Retinal pigment epithelial cell (primary cell): ENCODE measurements around the gene ARGLU1.

ENCODE experiments used
- DNase-seq: peaks from one replicate; pipeline ENCODE4 v3.0.0-alpha.2; 2010; ENCODE audit warnings: low read depth
- H3K4me3 ChIP-seq: 2 replicates; pipeline ENCODE4 v1.5.1; 2011; ENCODE audit warnings: mild to moderate bottlenecking, low read length, control low read depth, moderate library complexity
- TF ChIP-seq, protein P1 (sequence below): conservative IDR thresholded peaks from 2 replicates; pipeline ENCODE4 v1.5.1; 2011; ENCODE audit warnings: low read depth, low read length, control low read depth, inconsistent platforms

ARGLU1 gene

DNA sequence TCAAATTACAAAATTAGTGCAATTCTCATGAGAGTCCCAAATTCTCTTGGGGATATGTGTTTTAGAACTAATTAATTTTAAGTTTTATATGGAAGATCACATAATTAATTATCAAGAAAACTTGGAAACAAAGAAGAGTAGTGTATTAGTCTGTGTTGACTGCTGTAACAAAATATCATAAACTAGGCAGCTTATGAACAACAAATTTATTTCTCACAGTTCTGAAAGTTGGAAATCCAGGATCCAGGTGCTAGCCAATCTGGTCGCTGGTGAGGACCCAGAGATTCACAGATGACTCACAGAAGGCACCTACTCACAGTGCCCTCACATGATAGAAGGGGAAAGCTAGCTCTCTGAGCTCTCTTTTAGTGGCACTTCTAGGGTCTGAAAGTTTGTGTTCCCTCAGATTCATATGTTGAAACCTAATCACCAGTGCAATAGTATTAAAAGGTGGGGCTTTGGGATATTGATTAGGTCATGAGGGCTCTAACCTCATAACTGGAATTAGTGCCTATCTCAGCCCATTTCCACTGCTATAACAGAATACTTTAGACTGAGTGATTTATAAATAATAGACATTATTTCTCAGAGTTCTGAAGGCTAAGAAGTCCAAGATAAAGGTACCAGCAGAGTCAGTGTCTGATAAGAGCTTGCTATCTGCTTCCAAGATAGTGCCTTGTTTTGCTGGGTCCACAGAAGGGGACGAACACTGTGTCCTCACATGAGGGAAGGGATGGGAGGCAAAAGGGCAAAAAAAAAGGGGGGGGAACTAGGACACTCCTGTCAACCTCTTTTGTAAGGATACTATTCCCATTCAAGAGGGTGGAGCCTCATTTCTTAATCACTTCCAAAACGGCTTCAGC lies 1.5 kb upstream of the ARGLU1 start:
- H3K4me3 ChIP-seq: no peak overlapping the region
- TF ChIP-seq, protein P1, sequence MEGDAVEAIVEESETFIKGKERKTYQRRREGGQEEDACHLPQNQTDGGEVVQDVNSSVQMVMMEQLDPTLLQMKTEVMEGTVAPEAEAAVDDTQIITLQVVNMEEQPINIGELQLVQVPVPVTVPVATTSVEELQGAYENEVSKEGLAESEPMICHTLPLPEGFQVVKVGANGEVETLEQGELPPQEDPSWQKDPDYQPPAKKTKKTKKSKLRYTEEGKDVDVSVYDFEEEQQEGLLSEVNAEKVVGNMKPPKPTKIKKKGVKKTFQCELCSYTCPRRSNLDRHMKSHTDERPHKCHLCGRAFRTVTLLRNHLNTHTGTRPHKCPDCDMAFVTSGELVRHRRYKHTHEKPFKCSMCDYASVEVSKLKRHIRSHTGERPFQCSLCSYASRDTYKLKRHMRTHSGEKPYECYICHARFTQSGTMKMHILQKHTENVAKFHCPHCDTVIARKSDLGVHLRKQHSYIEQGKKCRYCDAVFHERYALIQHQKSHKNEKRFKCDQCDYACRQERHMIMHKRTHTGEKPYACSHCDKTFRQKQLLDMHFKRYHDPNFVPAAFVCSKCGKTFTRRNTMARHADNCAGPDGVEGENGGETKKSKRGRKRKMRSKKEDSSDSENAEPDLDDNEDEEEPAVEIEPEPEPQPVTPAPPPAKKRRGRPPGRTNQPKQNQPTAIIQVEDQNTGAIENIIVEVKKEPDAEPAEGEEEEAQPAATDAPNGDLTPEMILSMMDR: no peak
- DNase-seq: no peak

DNA sequence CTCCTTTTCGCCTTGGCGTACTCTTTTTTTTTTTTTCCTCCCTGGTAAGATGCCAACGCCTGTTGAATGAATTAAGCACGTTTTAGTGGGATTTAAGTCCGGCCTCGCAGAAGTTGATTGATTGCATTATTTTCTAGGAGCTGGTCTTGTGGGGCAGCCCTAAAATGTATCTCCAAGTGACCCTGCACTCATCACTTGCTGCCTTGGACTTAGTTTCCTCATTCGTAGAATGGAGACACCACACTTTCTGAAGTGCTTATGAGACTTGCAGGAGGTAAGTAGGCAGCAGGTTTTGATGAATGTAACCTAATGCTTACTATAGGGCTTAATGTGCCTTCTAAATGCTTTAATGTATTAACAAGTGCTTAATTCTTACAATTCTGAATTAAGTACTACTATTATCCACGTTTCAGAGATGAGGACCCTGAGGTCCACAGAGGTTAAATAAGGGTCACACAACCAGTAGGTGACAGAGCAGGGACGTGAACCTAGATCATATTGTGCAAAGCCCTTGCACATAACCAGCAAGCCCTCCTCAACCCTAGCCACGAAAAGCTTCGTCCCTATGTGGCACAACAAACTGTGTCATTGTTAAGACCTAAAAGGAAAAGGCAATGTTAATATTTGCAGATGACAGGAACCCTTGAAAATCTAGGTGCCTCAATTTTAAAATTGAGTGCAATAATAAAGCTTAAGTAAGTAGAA lies 514 bp upstream of the ARGLU1 start:
- H3K4me3 ChIP-seq: peak overlapping the region; percentile 74
- no peak for DNase-seq
- TF ChIP-seq, protein P1: no peak

DNA sequence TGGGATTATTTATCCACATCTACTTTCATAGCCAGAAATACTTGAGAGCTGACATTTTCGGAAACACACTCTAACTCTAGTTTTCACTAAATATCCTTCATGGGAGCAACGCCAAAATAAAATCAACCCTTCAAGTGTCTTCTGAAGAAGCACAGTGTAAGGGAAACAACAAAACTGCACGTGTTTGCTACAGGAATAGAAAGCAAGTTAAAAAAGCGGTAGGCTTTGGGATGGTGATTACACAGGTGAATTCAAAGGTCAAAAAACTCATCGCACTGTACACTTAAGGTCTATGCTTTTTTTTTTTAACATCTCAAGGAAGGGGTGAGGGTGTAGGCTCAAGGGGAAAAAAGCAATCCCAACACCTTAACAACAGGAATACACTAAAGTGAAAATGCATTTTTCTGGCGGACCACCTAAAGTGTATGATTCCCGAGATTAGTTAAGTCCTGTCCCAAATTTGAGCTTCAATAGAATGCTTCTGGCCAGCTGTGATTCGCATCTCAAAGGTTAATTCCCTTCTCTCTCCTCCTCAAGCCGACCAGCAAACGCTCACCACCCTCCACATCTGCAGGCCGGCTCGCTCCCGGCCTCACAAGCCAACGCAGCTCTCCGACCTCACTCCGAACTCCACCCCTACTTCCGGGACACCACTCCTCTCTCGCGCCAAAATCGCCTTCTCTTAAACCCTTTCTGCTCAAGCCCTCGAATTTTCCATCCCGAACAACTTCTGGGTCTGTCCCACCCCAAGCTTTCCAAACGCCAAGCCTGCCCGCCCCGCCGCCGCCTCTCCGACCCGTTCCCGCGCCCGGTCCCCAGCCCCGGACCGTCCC lies 1.1 kb downstream of the ARGLU1 start:
- DNase-seq: no peak
- TF ChIP-seq, protein P1: no peak

DNA sequence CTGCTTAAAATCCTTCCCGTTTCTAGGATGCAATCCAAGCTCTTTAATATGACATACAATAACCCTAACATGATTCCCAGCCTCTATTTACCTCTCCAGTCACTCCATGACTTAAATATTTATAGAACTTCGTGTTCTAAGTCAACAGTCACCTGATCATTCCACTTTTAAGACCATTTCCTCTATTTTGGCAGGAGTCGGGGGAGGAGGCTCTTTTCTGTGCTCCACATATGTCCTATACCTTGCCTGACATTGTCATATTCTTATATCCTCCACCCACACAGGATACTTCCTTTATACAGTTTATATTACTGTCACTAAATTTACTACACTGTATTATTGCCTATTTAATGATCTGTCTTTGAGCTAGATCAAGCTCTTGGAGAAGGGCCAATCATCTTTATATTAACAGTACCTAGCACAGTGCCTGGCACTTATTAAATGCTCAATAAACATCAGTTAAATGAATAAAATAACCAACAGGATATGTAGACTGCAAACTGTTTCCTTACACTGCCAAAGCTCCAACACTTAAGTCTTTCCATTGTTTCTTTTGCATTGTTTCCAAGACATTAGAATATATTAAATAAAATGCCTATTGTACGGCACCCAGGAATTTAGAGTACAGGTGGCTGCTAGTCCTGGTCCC lies 2.7 kb downstream of the ARGLU1 start:
- H3K4me3 ChIP-seq: no peak overlapping the region
- no peak for DNase-seq
- TF ChIP-seq, protein P1: no peak

More for the DNA sequence above, 1.1 kb downstream of the ARGLU1 start:
- peak overlapping the region; percentile 74 for H3K4me3 ChIP-seq

DNA sequence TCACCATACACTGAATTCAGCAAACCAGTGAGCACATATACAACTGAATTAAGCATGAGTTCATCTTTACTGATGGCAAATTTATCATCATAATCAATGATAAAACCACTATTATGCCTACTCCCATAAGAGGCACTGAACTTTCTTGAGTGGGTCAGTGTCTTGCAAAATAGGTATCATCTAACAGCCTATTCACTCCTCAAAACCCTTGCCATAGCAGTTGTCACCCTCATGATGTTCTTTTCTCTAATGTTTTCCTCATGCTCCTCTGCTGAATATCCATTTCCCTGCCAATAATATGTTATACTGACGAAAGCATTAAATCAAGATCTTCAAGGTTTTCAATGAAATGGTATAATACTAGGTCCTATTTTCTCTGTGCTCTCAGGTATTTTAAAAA lies 5.6 kb downstream of the ARGLU1 start:
- H3K4me3 ChIP-seq: no peak overlapping the region
- no peak for DNase-seq

More for the DNA sequence above, 5.6 kb downstream of the ARGLU1 start:
- TF ChIP-seq, protein P1: no peak
